Measurements from ENCODE around the gene RALA.
A peak's percentile ranks its signal among the peaks of the same experiment; 100 is the strongest.

RALA gene

DNA sequence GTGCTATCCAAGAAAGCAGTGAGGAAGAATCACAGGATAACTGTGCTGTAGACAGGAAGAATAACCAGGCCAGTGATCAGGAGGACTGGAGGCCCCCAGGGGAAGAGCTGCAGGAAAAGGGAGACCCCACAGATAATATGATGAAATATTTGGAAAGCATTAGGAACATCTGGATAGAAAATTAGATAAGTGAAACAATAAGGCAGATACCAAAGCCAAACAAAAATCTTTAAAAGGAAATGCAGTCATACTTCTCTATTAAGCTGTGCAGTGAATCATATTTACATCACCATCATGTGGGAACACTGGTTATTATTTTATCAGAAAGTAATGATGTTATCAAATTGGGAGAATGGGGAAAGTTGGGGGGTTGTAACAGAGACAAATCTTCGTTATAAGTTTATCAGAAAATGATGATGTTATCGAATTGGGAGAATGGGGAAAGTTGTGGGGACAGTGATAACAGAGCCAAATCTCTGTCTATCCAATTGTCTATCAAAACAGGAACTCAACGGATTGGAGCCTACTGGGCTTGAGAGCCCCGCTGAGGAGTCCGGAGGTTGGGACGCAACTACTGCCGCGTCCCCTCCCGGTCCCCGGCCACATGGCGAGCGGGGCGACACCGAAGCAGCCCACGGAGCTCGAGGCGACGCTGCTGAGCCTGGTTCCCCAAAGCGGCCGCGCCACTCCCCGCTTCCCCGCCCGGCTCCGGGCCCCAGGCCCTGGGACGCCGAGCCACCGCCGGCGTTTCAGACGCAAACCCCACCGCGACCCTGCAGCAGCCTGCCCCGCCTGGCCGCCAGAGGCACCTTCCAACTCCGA lies 14.0 kb upstream of the RALA start:
- no peak for TF ChIP-seq TAF1 (IDR thresholded peaks at IDR 0.05; ENCODE audit: low read depth, low read length)
- TF ChIP-seq SPI1 (IDR thresholded peaks at IDR 0.05; ENCODE audit: low read depth, low read length) = no peak
- TF ChIP-seq POLR2A (IDR thresholded peaks at IDR 0.05; ENCODE audit: low read depth, low read length) = no peak
- no peak for TF ChIP-seq POU2F2 (IDR thresholded peaks at IDR 0.05; ENCODE audit: low read depth, low read length)
- no peak for TF ChIP-seq POLR2AphosphoS5 (IDR thresholded peaks at IDR 0.05; ENCODE audit: low read depth, low read length)
- TF ChIP-seq PAX5 (IDR thresholded peaks at IDR 0.05; ENCODE audit: insufficient read depth, low read length, severe bottlenecking) = no peak
- peak; percentile 30 for DNase-seq (ENCODE audit: insufficient read length, low spot score)
- FAIRE-seq = peak; percentile 58

DNA sequence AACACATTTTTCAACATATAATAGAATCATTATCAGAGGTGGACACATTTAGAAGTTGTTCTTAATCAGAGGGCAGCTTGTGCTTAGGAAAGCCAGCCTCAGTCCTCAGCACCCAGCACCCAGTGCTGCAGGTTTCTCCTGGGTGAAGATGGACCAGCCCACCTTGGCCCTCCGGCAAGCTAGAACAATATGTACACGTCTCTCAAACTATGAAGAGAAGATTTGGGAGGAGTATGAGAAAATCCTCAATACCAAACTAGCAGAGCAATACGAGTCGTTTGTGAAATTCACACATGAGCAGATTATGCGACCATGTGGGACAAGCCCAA lies 13.5 kb upstream of the RALA start:
- DNase-seq (ENCODE audit: insufficient read length, low spot score) = no peak
- no peak for FAIRE-seq
- TF ChIP-seq POU2F2 (IDR thresholded peaks at IDR 0.05; ENCODE audit: low read depth, low read length) (no peak), POLR2AphosphoS5 (IDR thresholded peaks at IDR 0.05; ENCODE audit: low read depth, low read length) (no peak), POLR2A (IDR thresholded peaks at IDR 0.05; ENCODE audit: low read depth, low read length) (no peak), PAX5 (IDR thresholded peaks at IDR 0.05; ENCODE audit: insufficient read depth, low read length, severe bottlenecking) (no peak), TAF1 (IDR thresholded peaks at IDR 0.05; ENCODE audit: low read depth, low read length) (no peak), SPI1 (IDR thresholded peaks at IDR 0.05; ENCODE audit: low read depth, low read length) (no peak)

DNA sequence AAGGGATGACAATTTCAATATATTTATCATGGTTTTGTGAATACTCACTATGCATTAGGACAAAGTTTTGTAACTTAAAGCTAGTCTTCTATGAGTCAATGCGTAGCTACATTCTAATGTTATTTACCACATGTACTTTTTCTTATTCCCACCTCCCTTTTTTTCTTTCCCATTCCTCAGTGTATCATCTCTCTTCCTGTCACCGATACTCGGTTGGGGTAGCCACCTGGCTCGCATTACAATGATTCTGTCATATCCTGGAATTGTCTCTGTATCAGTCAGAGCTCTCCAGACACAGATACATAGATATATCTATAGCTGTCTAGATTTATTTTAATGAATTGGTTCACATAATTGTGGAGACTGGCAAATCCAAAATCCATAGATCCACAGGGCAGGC lies 9.8 kb upstream of the RALA start:
- DNase-seq (ENCODE audit: insufficient read length, low spot score) (no peak), FAIRE-seq (no peak)
- TF ChIP-seq POLR2A (IDR thresholded peaks at IDR 0.05; ENCODE audit: low read depth, low read length) (no peak), POLR2AphosphoS5 (IDR thresholded peaks at IDR 0.05; ENCODE audit: low read depth, low read length) (no peak), POU2F2 (IDR thresholded peaks at IDR 0.05; ENCODE audit: low read depth, low read length) (no peak), TAF1 (IDR thresholded peaks at IDR 0.05; ENCODE audit: low read depth, low read length) (no peak), SPI1 (IDR thresholded peaks at IDR 0.05; ENCODE audit: low read depth, low read length) (no peak), PAX5 (IDR thresholded peaks at IDR 0.05; ENCODE audit: insufficient read depth, low read length, severe bottlenecking) (no peak)

DNA sequence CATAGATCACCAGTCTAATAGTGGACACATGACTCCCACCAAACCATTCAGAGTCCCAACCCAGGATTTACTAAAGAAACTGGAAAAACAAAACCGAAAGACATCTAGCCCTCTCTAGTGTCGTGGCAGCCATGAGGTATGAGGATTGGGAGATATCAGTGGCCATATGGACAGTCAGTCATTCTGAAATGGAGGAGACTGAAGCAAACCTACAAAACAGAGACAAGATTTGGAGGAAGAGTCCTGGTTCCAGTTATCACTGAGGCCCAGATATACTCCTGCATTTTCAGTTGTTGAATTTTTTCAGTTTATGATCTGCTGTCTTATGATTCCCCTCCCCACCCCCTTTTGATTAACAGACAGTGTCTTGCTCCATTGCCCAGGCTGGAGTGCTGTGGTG lies 9.1 kb upstream of the RALA start:
- DNase-seq (ENCODE audit: insufficient read length, low spot score) (no peak), FAIRE-seq (no peak)
- no peak for TF ChIP-seq TAF1 (IDR thresholded peaks at IDR 0.05; ENCODE audit: low read depth, low read length)
- TF ChIP-seq SPI1 (IDR thresholded peaks at IDR 0.05; ENCODE audit: low read depth, low read length) = no peak
- TF ChIP-seq POU2F2 (IDR thresholded peaks at IDR 0.05; ENCODE audit: low read depth, low read length) = no peak
- TF ChIP-seq POLR2AphosphoS5 (IDR thresholded peaks at IDR 0.05; ENCODE audit: low read depth, low read length) = no peak
- no peak for TF ChIP-seq POLR2A (IDR thresholded peaks at IDR 0.05; ENCODE audit: low read depth, low read length)
- no peak for TF ChIP-seq PAX5 (IDR thresholded peaks at IDR 0.05; ENCODE audit: insufficient read depth, low read length, severe bottlenecking)

DNA sequence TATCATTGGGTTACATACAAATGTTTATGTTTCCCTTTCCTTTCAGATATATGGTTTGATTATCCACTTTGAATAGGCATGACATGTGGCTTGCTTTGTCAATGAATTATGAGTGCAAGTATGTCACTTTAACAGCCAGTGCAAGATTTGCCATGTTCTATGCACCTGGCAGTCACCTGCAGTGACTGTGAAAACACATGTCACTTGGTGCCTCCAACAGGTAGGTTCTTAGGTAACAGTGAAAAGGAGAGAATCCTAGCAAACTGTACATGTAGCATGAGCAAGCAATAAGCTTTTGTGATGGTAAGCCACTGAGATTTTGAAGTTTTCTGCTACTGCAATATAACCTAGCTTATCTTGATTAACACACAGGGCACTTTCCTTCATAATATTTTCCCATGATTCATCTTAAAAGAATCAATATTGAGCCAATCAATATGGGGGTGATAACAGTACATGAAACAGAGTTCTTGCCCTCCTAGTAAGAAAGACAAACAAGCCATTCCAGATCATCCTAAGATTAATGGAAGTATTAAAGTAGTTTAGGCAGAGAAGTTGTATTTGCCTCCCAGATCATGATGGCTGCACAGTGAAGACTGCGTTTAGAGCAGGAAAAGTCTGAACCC lies 7.9 kb upstream of the RALA start:
- no peak for DNase-seq (ENCODE audit: insufficient read length, low spot score)
- FAIRE-seq = no peak
- TF ChIP-seq POLR2A (IDR thresholded peaks at IDR 0.05; ENCODE audit: low read depth, low read length) (no peak), SPI1 (IDR thresholded peaks at IDR 0.05; ENCODE audit: low read depth, low read length) (no peak)

DNA sequence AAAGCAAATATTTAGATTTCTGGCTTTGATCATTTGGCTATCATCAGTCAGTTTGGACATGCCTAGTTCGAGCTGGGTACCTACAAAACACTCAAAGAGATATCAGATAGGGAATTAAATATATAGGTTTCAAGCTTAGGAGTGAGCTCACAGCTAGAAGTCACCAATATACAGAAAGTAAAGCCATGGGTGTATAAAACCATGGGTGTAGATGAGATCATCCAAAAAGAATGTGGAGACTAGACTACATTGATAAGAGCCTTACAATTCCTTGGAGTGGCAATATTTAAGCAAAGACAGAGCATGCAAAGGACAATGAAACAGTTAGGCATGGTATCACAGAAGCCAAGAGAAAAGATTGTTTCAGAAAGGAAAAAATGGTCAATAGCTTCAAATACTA lies 7.2 kb upstream of the RALA start:
- no peak for FAIRE-seq
- no peak for DNase-seq (ENCODE audit: insufficient read length, low spot score)
- TF ChIP-seq PAX5 (IDR thresholded peaks at IDR 0.05; ENCODE audit: insufficient read depth, low read length, severe bottlenecking) = no peak

DNA sequence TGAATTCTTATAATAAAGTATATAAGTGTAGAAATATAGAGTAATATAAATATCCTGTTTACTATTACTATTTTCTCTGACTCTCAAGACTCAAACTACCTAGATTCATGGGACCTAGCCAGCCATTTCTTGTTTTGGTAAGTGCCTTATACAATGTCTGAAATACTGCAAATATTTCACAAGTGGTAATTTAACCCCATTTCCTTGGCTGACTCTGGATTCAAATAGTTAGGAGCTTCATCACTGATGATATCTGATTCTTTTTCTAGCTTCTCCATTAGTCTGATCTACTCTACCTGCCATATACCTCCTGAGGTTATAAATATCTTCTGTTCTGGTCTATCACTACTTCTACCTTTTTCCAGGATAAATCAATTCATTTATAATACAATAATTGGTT lies 6.4 kb upstream of the RALA start:
- FAIRE-seq (no peak), DNase-seq (ENCODE audit: insufficient read length, low spot score) (no peak)
- TF ChIP-seq POLR2AphosphoS5 (IDR thresholded peaks at IDR 0.05; ENCODE audit: low read depth, low read length) (no peak), POU2F2 (IDR thresholded peaks at IDR 0.05; ENCODE audit: low read depth, low read length) (no peak)

DNA sequence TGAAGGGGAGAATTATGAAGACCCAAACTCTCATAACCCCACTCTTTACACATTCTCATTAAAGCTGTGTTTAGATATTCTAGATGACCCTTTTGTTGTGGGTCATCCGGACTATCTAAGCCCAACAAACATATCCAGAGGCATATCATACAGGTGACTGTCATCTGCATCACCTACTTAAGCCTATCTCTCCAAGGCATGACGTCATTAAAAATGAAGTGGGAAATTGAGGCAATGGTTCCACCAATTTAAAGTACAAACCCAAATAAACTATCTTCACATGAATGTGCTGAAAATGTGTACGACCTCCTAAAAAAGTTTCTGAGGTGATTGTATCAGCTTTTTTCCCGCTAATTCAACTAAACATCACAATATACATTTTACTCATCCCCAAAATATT lies 4.5 kb upstream of the RALA start:
- no peak for DNase-seq (ENCODE audit: insufficient read length, low spot score)
- no peak for FAIRE-seq
- TF ChIP-seq POLR2A (IDR thresholded peaks at IDR 0.05; ENCODE audit: low read depth, low read length) (no peak), PAX5 (IDR thresholded peaks at IDR 0.05; ENCODE audit: insufficient read depth, low read length, severe bottlenecking) (no peak), POU2F2 (IDR thresholded peaks at IDR 0.05; ENCODE audit: low read depth, low read length) (no peak), TAF1 (IDR thresholded peaks at IDR 0.05; ENCODE audit: low read depth, low read length) (no peak), SPI1 (IDR thresholded peaks at IDR 0.05; ENCODE audit: low read depth, low read length) (no peak), POLR2AphosphoS5 (IDR thresholded peaks at IDR 0.05; ENCODE audit: low read depth, low read length) (no peak)

DNA sequence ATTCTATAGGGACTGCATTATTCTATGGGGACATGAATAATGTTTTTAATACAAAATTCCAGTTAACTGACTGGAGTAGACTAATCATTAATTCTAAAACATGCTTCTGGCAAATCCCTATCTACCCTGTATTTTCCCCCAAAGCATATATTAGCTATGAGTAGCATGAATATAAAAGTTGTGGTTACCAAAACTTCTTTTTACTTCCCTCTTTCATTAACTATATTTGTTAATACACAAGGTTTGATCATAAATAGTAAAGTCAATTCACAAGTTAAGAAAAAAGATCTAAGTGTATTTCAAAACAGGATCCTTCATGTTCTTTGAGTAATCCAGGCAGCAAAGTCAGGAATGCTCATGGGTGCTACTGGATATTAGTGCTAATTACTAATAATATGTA lies 2.9 kb upstream of the RALA start:
- TF ChIP-seq POU2F2 (IDR thresholded peaks at IDR 0.05; ENCODE audit: low read depth, low read length) (no peak), TAF1 (IDR thresholded peaks at IDR 0.05; ENCODE audit: low read depth, low read length) (no peak), POLR2A (IDR thresholded peaks at IDR 0.05; ENCODE audit: low read depth, low read length) (no peak)
- no peak for DNase-seq (ENCODE audit: insufficient read length, low spot score)
- no peak for FAIRE-seq

DNA sequence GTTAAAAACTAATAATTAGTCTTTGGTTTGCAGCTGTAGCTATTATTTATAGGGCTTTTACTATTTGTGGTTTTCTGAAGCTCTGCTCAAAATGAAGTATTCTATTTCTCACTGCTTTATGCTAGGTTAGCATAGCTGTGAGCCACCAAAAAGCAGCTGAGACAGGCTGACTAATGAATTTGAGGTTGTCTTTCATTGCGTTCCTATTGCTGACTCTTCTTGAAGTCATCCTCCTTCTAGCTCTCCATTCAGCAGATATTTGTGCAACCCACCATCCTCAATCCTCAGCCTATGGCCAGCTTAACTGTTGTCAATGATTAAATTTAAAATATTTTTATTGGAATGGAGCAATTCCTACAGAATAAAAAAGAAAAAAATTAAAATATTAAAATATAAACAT lies 2.1 kb upstream of the RALA start:
- no peak for FAIRE-seq
- TF ChIP-seq SPI1 (IDR thresholded peaks at IDR 0.05; ENCODE audit: low read depth, low read length) = no peak
- no peak for TF ChIP-seq TAF1 (IDR thresholded peaks at IDR 0.05; ENCODE audit: low read depth, low read length)
- no peak for TF ChIP-seq PAX5 (IDR thresholded peaks at IDR 0.05; ENCODE audit: insufficient read depth, low read length, severe bottlenecking)
- TF ChIP-seq POLR2A (IDR thresholded peaks at IDR 0.05; ENCODE audit: low read depth, low read length) = no peak
- no peak for TF ChIP-seq POLR2AphosphoS5 (IDR thresholded peaks at IDR 0.05; ENCODE audit: low read depth, low read length)
- TF ChIP-seq POU2F2 (IDR thresholded peaks at IDR 0.05; ENCODE audit: low read depth, low read length) = no peak
- DNase-seq (ENCODE audit: insufficient read length, low spot score) = no peak
